B cell (primary cell): ENCODE measurements around the gene DNAJB5. TPM values are rescaled to one million over a fixed set of nuclear protein-coding genes. Genes with fewer than 3 reads are reported as not detected.

Experiments used
- ATAC-seq: fragments of 200-7000 bp; cut with Tn5 transposase; one replicate; pipeline ENCODE4 v1.10.0; 2021; ENCODE audit warnings: low read depth, mild to moderate bottlenecking, moderate number of reproducible peaks, moderate library complexity
- CTCF ChIA-PET: fragments of 350-600 bp; sonication (Branson Sonifier 250); formaldehyde crosslinking; loops from one replicate; lab custom pipeline; 2021; ENCODE audit warnings: antibody characterized with exemption, inconsistent platforms; lab: Charles Lee
- POLR2A ChIA-PET: fragments of 350-600 bp; sonication (Branson Sonifier 250); formaldehyde crosslinking; loops from one replicate; lab custom pipeline; 2021; ENCODE audit warnings: antibody characterized with exemption; lab: Charles Lee
- DNase-seq: peaks from one replicate; pipeline ENCODE4 v3.0.0; 2013
- H2AFZ ChIP-seq: 2 replicates; pipeline ENCODE4 v1.6.1; 2012; ENCODE audit warnings: mild to moderate bottlenecking, low read depth, low read length; ENCODE audit not compliant: insufficient read depth, poor library complexity, severe bottlenecking
- H3K27ac ChIP-seq, 2 donors: 1 replicate in 1 of 2; 2 replicates in 1 of 2; pipeline ENCODE4 v1.5.1; 2012 to 2013; ENCODE audit warnings: low read length in 2 of 2, mild to moderate bottlenecking in 2 of 2, moderate library complexity in 1 of 2
- H3K27me3 ChIP-seq, 4 experiments: fragments of 200-600 bp in 1 of 4; sonication (generic) in 1 of 4; replicated peaks in 1 of 4; 1 replicate in 2 of 4; 2 replicates in 2 of 4; pipeline versions ENCODE4 v1.6.1 to v1.7.0; 2013 to 2016; ENCODE audit warnings: low read length in 3 of 4, mild to moderate bottlenecking in 2 of 4, mixed read lengths in 1 of 4, moderate library complexity in 1 of 4; ENCODE audit not compliant: insufficient read depth in 4 of 4, control insufficient read depth in 3 of 4; ENCODE audit errors: control extremely low read depth in 1 of 4
- H3K36me3 ChIP-seq, 2 experiments: replicated peaks in 1 of 2; 1 replicate in 1 of 2; 2 replicates in 1 of 2; pipeline versions ENCODE4 v1.6.1 to v1.7.1; 2013; ENCODE audit warnings: low read length in 1 of 2; ENCODE audit not compliant: insufficient read depth in 2 of 2, control insufficient read depth in 1 of 2; ENCODE audit errors: control extremely low read depth in 1 of 2, extremely low read depth in 1 of 2
- H3K4me1 ChIP-seq, 2 donors: fragments of 200-600 bp in 1 of 2; sonication (generic) in 1 of 2; 1 replicate in 1 of 2; 2 replicates in 1 of 2; pipeline versions ENCODE4 v1.5.1 to v1.6.1; 2013 to 2017; ENCODE audit warnings: low read length in 2 of 2; ENCODE audit not compliant: control insufficient read depth in 2 of 2, insufficient read depth in 2 of 2
- H3K4me2 ChIP-seq: replicated peaks from 2 replicates; pipeline ENCODE3; 2012; ENCODE audit warnings: mild to moderate bottlenecking, low read depth, low read length; ENCODE audit not compliant: poor library complexity, severe bottlenecking
- H3K4me3 ChIP-seq, 5 experiments: fragments of 200-600 bp in 1 of 5; sonication (generic) in 1 of 5; 1 replicate in 3 of 5; 2 replicates in 2 of 5; pipeline versions ENCODE4 v1.5.1 to v1.7.0; 2011 to 2016; ENCODE audit warnings: low read length in 4 of 5, mild to moderate bottlenecking in 4 of 5, low read depth in 2 of 5, control low read depth in 1 of 5, moderate library complexity in 1 of 5; ENCODE audit not compliant: insufficient read depth in 1 of 5; ENCODE audit errors: control extremely low read depth in 1 of 5, extremely low read depth in 1 of 5
- H3K79me2 ChIP-seq: fragments of 200-600 bp; sonication (generic); one replicate; pipeline ENCODE4 v1.6.0; 2016; ENCODE audit warnings: low read length; ENCODE audit not compliant: control insufficient read depth, insufficient read depth
- H3K9ac ChIP-seq: fragments of 200-600 bp; sonication (generic); 2 replicates; pipeline ENCODE4 v1.6.1; 2017; ENCODE audit warnings: mild to moderate bottlenecking, low read length, moderate library complexity
- H3K9me3 ChIP-seq, 3 donors: one replicate each; pipeline versions ENCODE4 v1.6.1 to v1.7.1; 2013; ENCODE audit warnings: low read length in 2 of 3; ENCODE audit not compliant: control insufficient read depth in 2 of 3, insufficient read depth in 1 of 3; ENCODE audit errors: control extremely low read depth in 1 of 3
- H4K20me1 ChIP-seq: 2 replicates; pipeline ENCODE4 v1.6.0; 2012; ENCODE audit warnings: mild to moderate bottlenecking, low read length; ENCODE audit not compliant: insufficient read depth, control insufficient read depth, poor library complexity, severe bottlenecking
- H3K27ac Mint-ChIP-seq: one replicate; pipeline ENCODE4 v1.8.0; 2021; ENCODE audit warnings: mixed read lengths
- H3K27me3 Mint-ChIP-seq: one replicate; pipeline ENCODE4 v1.8.0; 2021; ENCODE audit warnings: mixed read lengths
- H3K4me1 Mint-ChIP-seq: one replicate; pipeline ENCODE4 v1.8.0; 2021; ENCODE audit warnings: mixed read lengths
- H3K4me3 Mint-ChIP-seq: one replicate; pipeline ENCODE4 v1.8.0; 2021; ENCODE audit warnings: mixed read lengths
- H3K9me3 Mint-ChIP-seq: one replicate; pipeline ENCODE4 v1.8.0; 2022; ENCODE audit warnings: mixed read lengths; ENCODE audit not compliant: insufficient read depth
- CTCF ChIP-seq: fragments of 200-600 bp; IDR thresholded peaks from one replicate; pipeline ENCODE4 v1.8.0; 2022; ENCODE audit warnings: antibody characterized with exemption, mild to moderate bottlenecking
- EZH2 ChIP-seq: IDR thresholded peaks from 2 replicates; pipeline ENCODE4 v1.6.1; 2012; ENCODE audit warnings: borderline replicate concordance, low read depth, mild to moderate bottlenecking, moderate library complexity, low read length; ENCODE audit not compliant: insufficient read depth, poor library complexity, severe bottlenecking
- WGBS: methylation state at CpG from one replicate; pipeline ENCODE4 v1.1.5; 2013; ENCODE audit warnings: missing lambda C conversion rate; ENCODE audit not compliant: insufficient coverage; 5-methylcytosine and 5-hydroxymethylcytosine counted together
- intact Hi-C: fragments of 100-400 bp; cut with micrococcal nuclease; formaldehyde crosslinking; loops from one replicate; pipeline ENCODE4 v1.10.0; 2022
- polyA plus RNA-seq: library from polyadenylated mRNA; depleted of rRNA; stranded (reverse); fragments of >200 nt; gene quantifications from 2 replicates; pipeline ENCODE4 v1.2.3, GENCODE V29; 2012
- total RNA-seq, 2 donors: library from RNA; stranded (reverse); fragments of 120-200 nt in 1 of 2; gene quantifications; 1 replicate in 1 of 2; 2 replicates in 1 of 2; pipeline versions ENCODE4 v1.2.3 to v1.2.4, GENCODE V29; 2013 to 2022

The DNAJB5 gene
- total and polyA plus RNA-seq, 2 donors (not counting 1 experiment from before 2014, with no cell fraction given) = 0.94 to 2.4 TPM

- Histone ChIP-seq H3K79me2 (no peaks in the 10 kb centered on the region), H3K9ac (no peak overlapping the region), H4K20me1 (no peaks in the 10 kb centered on the region), H2AFZ (no peak overlapping the region), H3K27ac (no peak overlapping the region), H3K4me2 (no peak overlapping the region), H3K36me3 (peaks cover 3 to 29% of the 10 kb centered on the region in 2 experiments), H3K27me3 (no peaks in the 10 kb centered on the region), H3K4me3 (no peak overlapping the region), H3K4me1 (no peaks in the 10 kb centered on the region), H3K9me3 (no peaks in the 10 kb centered on the region)
- POLR2A ChIA-PET = interaction anchor here (0.5 kb wide), 1 partner anchor 36 kb away, joined by 14 read pairs; the partner anchor contains the start of gene FANCG
- 100% methylated on average over 1 of the region's 3 CpGs for WGBS
- TF ChIP-seq CTCF (no peak), EZH2 (no peak)
- H3K4me3 Mint-ChIP-seq = no peak overlapping the region
- DNase-seq = no peak
- CTCF ChIA-PET = interaction anchor here (1.2 kb wide), 1 partner anchor 8 kb away, joined by 4 read pairs; no protein-coding TSS in a partner anchor
- no peak overlapping the region for H3K27ac Mint-ChIP-seq
- peaks cover 3% of the 10 kb centered on the region for H3K4me1 Mint-ChIP-seq
- H3K27me3 Mint-ChIP-seq = no peaks in the 10 kb centered on the region
- H3K9me3 Mint-ChIP-seq = no peaks in the 10 kb centered on the region
- intact Hi-C loops = no loop called here
- no peak for ATAC-seq
Observed at GRCh38 chr9:35044071-35044470, 54.5 kb downstream of the DNAJB5 start.

Other genes starting within 250 kb of the DNAJB5 start
- gene PHF24, start 31.5 kb upstream of the DNAJB5 start, total RNA-seq = not detected in 2 replicates
- gene PHF24, start 31.5 kb upstream of the DNAJB5 start, polyA plus RNA-seq = not detected in 2 replicates
- 178 and 201 TPM in 2 replicates for gene VCP, start 82.9 kb downstream of the DNAJB5 start, total RNA-seq
- 93.0 and 118 TPM in 2 replicates for gene VCP, start 82.9 kb downstream of the DNAJB5 start, polyA plus RNA-seq
- 38.9 and 40.1 TPM in 2 replicates for gene FANCG, start 90.2 kb downstream of the DNAJB5 start, total RNA-seq
- gene FANCG, start 90.2 kb downstream of the DNAJB5 start, polyA plus RNA-seq = 26.5 and 27.1 TPM in 2 replicates
- 32.5 and 34.7 TPM in 2 replicates for gene PIGO, start 106.8 kb downstream of the DNAJB5 start, total RNA-seq
- 23.0 and 25.7 TPM in 2 replicates for gene PIGO, start 106.8 kb downstream of the DNAJB5 start, polyA plus RNA-seq
- gene STOML2, start 113.4 kb downstream of the DNAJB5 start, total RNA-seq = 52.1 and 58.9 TPM in 2 replicates
- gene STOML2, start 113.4 kb downstream of the DNAJB5 start, polyA plus RNA-seq = 60.6 and 64.6 TPM in 2 replicates
- 6.5 and 7.0 TPM in 2 replicates for gene ATOSB, start 126.1 kb downstream of the DNAJB5 start, total RNA-seq
- 9.4 and 9.7 TPM in 2 replicates for gene ATOSB, start 126.1 kb downstream of the DNAJB5 start, polyA plus RNA-seq
- gene UNC13B, start 172.3 kb downstream of the DNAJB5 start, total RNA-seq = 0.25 and 0.32 TPM in 2 replicates
- 0.14 and 0.19 TPM in 2 replicates for gene UNC13B, start 172.3 kb downstream of the DNAJB5 start, polyA plus RNA-seq